ENCODE data around the gene CDR2.
A peak's percentile ranks its signal among the peaks of the same experiment; 100 is the strongest.
"Not testable (repeated sequence)": the region's sequence is repeated elsewhere in the genome, so short reads cannot be mapped to it uniquely, and the experiment has no call there.

Gene CDR2

GRCh38 chr16:22370038-22370820 is 4.2 kb downstream of the CDR2 start:
- no peak overlapping the region for H3K4me3 ChIP-seq (ENCODE audit: low read depth, low read length)
- DNase-seq (ENCODE audit: low read depth, low spot score): no peak
- TF ChIP-seq CTCF (IDR thresholded peaks at IDR 0.05; ENCODE audit: low read depth, low read length): no peak
- in situ Hi-C loops (cut with HindIII; ENCODE audit: low sequenced_read_pairs): no loop called here

- in situ Hi-C loops (cut with HindIII; ENCODE audit: low sequenced_read_pairs): no loop called here
- H3K4me3 ChIP-seq (ENCODE audit: low read depth, low read length): no peak overlapping the region
- peak; percentile 35 for DNase-seq (ENCODE audit: low read depth, low spot score)
These were observed 5.1 kb downstream of the CDR2 start for GRCh38 chr16:22369221-22369811.

GRCh38 chr16:22368200-22368826 is 6.1 kb downstream of the CDR2 start:
- H3K4me3 ChIP-seq (ENCODE audit: low read depth, low read length); in situ Hi-C loops (cut with HindIII; ENCODE audit: low sequenced_read_pairs): not testable (repeated sequence)

More at GRCh38 chr16:22369221-22369811, 5.1 kb downstream of the CDR2 start:
- no peak for TF ChIP-seq CTCF (IDR thresholded peaks at IDR 0.05; ENCODE audit: low read depth, low read length)

GRCh38 chr16:22366889-22367288 is 7.5 kb downstream of the CDR2 start:
- no peak overlapping the region for H3K4me3 ChIP-seq (ENCODE audit: low read depth, low read length)
- no peak for DNase-seq (ENCODE audit: low read depth, low spot score)
- TF ChIP-seq CTCF (IDR thresholded peaks at IDR 0.05; ENCODE audit: low read depth, low read length): no peak
- in situ Hi-C loops (cut with HindIII; ENCODE audit: low sequenced_read_pairs): no loop called here

More at GRCh38 chr16:22368200-22368826, 6.1 kb downstream of the CDR2 start:
- DNase-seq (ENCODE audit: low read depth, low spot score): not testable (repeated sequence)

GRCh38 chr16:22366371-22366770 is 8.0 kb downstream of the CDR2 start:
- in situ Hi-C loops (cut with HindIII; ENCODE audit: low sequenced_read_pairs): no loop called here
- no peak for DNase-seq (ENCODE audit: low read depth, low spot score)
- H3K4me3 ChIP-seq (ENCODE audit: low read depth, low read length): no peak overlapping the region
- no peak for TF ChIP-seq CTCF (IDR thresholded peaks at IDR 0.05; ENCODE audit: low read depth, low read length)

GRCh38 chr16:22364241-22364640 is 10.2 kb downstream of the CDR2 start:
- no peak for TF ChIP-seq CTCF (IDR thresholded peaks at IDR 0.05; ENCODE audit: low read depth, low read length)
- H3K4me3 ChIP-seq (ENCODE audit: low read depth, low read length): no peak overlapping the region
- DNase-seq (ENCODE audit: low read depth, low spot score): no peak
- in situ Hi-C loops (cut with HindIII; ENCODE audit: low sequenced_read_pairs): no loop called here
